HUES6 (cell line): ENCODE data around the gene KIR2DL1.
"Not testable (repeated sequence)": the region's sequence is repeated elsewhere in the genome, so short reads cannot be mapped to it uniquely, and the experiment has no call there.

Source experiments
- H3K27ac ChIP-seq: 2 replicates; pipeline ENCODE4 v1.7.0; 2013; ENCODE audit warnings: low read depth, mild to moderate bottlenecking, low read length, inconsistent platforms
- H3K27me3 ChIP-seq: 2 replicates; pipeline ENCODE4 v1.6.1; 2013; ENCODE audit warnings: low read length; ENCODE audit not compliant: control insufficient read depth, insufficient read depth
- H3K36me3 ChIP-seq: 2 replicates; pipeline ENCODE4 v1.6.1; 2013; ENCODE audit warnings: low read length; ENCODE audit not compliant: control insufficient read depth, insufficient read depth
- H3K4me1 ChIP-seq: 2 replicates; pipeline ENCODE4 v1.6.1; 2013; ENCODE audit warnings: low read length; ENCODE audit not compliant: control insufficient read depth, insufficient read depth
- H3K4me3 ChIP-seq: 2 replicates; pipeline ENCODE4 v1.5.1; 2013; ENCODE audit warnings: low read depth, low read length
- H3K9ac ChIP-seq: one replicate; pipeline ENCODE4 v1.6.1; 2013; ENCODE audit warnings: mild to moderate bottlenecking, low read length
- H3K9me3 ChIP-seq: 2 replicates; pipeline ENCODE4 v1.6.1; 2013; ENCODE audit warnings: low read depth, low read length; ENCODE audit not compliant: control insufficient read depth, insufficient read depth

KIR2DL1 gene

DNA sequence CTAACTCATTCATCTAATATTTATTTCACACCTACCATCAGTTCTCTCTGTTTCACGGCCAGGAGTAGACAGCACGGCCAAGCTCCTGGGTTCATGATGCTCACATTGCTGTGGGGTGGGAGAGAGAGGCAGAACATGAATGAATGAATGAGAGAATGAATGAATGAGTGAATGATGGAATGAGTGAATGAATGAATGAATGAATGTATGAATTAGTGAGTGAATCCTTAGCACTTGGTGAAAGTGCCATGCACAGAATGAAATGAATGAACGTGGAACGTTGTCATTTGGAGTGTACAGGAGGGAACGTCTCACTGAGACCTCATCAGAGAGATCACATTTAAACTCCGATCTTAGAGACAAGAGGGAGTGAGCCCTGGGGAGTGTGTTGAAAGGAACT lies 21.9 kb downstream of the KIR2DL1 start:
- Histone ChIP-seq H3K4me1 (no peaks in the 10 kb centered on the region), H3K27me3 (peaks cover 39% of the 10 kb centered on the region; the same call in 1 of the 2 replicates), H3K4me3 (no peak overlapping the region), H3K36me3 (no peaks in the 10 kb centered on the region), H3K9ac (no peak overlapping the region), H3K27ac (no peak overlapping the region), H3K9me3 (peaks cover 58% of the 10 kb centered on the region; the same call in 1 of the 2 replicates)

DNA sequence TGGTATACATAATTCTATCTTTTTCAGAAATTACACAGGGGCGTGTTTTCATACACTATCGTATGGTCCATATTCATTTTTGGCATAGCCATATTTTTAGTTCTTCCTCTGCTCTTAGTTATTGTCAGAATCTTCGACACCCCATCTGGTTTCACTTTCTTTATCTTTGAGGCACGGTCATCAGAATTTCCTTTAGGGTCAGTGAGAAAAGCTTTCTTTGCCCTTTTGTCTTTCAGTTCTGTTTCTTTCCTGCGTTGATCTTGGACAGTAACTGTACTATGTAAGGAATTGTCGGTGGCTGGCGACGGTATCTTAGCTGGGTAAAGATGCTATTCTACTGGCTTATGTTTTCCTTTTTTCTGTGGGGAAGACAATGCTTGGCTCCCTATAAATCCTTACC lies 23.2 kb downstream of the KIR2DL1 start:
- no peak overlapping the region for H3K4me3 ChIP-seq
- H3K9me3 ChIP-seq, result peaks cover 59% of the 10 kb centered on the region; the same call in 1 of the 2 replicates
- no peaks in the 10 kb centered on the region for H3K4me1 ChIP-seq
- no peak overlapping the region for H3K9ac ChIP-seq
- H3K36me3 ChIP-seq, result no peaks in the 10 kb centered on the region
- H3K27me3 ChIP-seq, result peaks cover 47% of the 10 kb centered on the region; the same call in 1 of the 2 replicates
- H3K27ac ChIP-seq, result no peak overlapping the region

DNA sequence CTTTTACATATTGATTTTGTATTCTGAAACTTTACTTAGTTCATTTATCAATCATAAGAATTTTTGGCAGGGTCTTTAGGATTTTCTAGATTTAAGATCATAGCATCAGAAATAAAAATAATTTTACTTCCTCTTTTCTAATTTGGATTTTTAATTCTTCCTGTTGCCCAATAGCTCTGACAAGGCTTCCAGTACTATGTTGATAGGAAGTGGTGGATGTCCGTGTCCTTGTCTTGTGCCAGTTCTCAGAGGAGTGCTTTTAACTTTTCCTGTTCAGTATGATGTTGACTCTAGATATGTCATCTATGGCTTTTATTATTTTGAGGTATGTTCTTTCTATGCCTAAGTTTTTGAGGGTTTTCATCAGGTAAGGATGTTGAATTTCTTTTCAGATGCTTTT lies 26.2 kb downstream of the KIR2DL1 start:
- H3K27me3 ChIP-seq, result peaks cover 42% of the 10 kb centered on the region; the same call in 1 of the 2 replicates
- H3K36me3 ChIP-seq, result no peaks in the 10 kb centered on the region
- no peak overlapping the region for H3K27ac ChIP-seq
- H3K4me3 ChIP-seq, result no peak overlapping the region
- H3K4me1 ChIP-seq, result no peaks in the 10 kb centered on the region
- H3K9ac ChIP-seq, result no peak overlapping the region
- peaks cover 50% of the 10 kb centered on the region; the same call in 1 of the 2 replicates for H3K9me3 ChIP-seq

GRCh38 chr19:54803410-54803809 lies 33.8 kb downstream of the KIR2DL1 start, which contains the start of gene KIR2DL4:
TSS of gene KIR2DL4 (plus strand) at chr19:54803610. CDS start at chr19:54803652, 42 bp downstream.
- Histone ChIP-seq H3K27me3 (peaks cover 15% of the 10 kb centered on the region; the same call in 1 of the 2 replicates), H3K4me1 (no peaks in the 10 kb centered on the region), H3K36me3 (no peaks in the 10 kb centered on the region), H3K9me3 (peaks cover 59% of the 10 kb centered on the region; the same call in 1 of the 2 replicates), H3K4me3 (no peak within 1 kb of the TSS), H3K9ac (no peak within 1 kb of the TSS), H3K27ac (no peak within 1 kb of the TSS)

DNA sequence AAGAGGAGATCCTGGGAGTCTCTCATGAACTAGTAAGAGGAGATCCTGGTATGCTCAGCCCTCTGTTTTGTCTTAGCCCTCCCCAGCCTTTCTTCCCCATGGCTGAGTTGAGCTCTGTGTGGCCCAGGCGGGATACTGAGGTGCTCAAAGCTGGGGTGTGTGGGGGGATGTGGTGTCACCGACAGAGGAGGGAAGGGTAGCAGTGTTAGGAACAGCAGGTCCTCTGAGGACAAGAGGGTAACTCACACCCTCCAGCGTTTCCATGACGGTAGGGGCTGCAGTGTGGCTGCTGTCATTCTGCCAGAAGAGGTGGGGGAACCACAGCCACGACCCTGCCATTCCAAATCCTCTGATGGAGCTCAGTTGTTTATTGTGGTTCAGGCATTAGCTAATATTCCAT lies 34.5 kb downstream of the KIR2DL1 start:
- H3K27me3 ChIP-seq, result peaks cover 17% of the 10 kb centered on the region; the same call in 1 of the 2 replicates
- H3K4me1 ChIP-seq, result no peaks in the 10 kb centered on the region
- no peak overlapping the region for H3K9ac ChIP-seq
- H3K4me3 ChIP-seq, result no peak overlapping the region
- no peak overlapping the region for H3K27ac ChIP-seq
- H3K9me3 ChIP-seq, result peaks cover 62% of the 10 kb centered on the region; the same call in 1 of the 2 replicates
- H3K36me3 ChIP-seq, result no peaks in the 10 kb centered on the region

GRCh38 chr19:54804571-54804970 lies 35.0 kb downstream of the KIR2DL1 start:
- Histone ChIP-seq H3K27ac (no peak overlapping the region), H3K9me3 (peaks cover 63% of the 10 kb centered on the region; the same call in 1 of the 2 replicates), H3K36me3 (no peaks in the 10 kb centered on the region), H3K9ac (no peak overlapping the region), H3K27me3 (peaks cover 20% of the 10 kb centered on the region; the same call in 1 of the 2 replicates), H3K4me1 (no peaks in the 10 kb centered on the region), H3K4me3 (no peak overlapping the region)

DNA sequence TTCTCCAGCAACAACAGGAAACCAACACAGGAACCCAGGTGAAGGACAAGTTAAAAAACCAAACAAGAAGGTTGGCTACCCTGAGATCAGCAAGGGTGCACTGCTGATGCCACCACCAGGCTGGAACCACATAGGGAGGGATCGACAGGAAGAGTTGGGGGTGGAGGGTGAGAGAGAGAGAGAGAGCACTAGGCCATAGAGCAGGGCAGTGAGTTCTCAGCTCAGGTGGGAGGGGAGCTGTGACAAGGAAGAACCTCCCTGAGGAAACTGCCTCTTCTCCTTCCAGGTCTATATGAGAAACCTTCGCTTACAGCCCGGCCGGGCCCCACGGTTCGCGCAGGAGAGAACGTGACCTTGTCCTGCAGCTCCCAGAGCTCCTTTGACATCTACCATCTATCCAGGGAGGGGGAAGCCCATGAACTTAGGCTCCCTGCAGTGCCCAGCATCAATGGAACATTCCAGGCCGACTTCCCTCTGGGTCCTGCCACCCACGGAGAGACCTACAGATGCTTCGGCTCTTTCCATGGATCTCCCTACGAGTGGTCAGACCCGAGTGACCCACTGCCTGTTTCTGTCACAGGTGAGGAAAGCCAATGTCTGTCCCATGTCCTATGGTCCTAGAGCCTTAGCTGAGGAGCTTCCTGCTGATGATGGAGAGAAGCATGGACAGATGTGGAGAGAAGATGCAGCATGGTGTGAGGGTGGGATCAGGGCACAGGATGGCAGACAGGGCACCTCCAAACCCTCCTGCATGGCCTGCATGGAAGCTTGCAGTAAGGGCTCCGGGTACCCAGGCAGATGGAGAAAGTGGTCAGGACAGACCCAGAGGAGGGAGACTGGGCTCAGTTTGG lies 36.3 kb downstream of the KIR2DL1 start:
- Histone ChIP-seq H3K27ac (no peak overlapping the region), H3K4me1 (no peaks in the 10 kb centered on the region), H3K9ac (no peak overlapping the region), H3K36me3 (no peaks in the 10 kb centered on the region), H3K27me3 (peaks cover 20% of the 10 kb centered on the region; the same call in 1 of the 2 replicates), H3K9me3 (peaks cover 67% of the 10 kb centered on the region; the same call in 1 of the 2 replicates), H3K4me3 (no peak overlapping the region)

- H3K4me3 ChIP-seq, result no peak overlapping the region
- H3K27ac ChIP-seq, result no peak overlapping the region
- H3K4me1 ChIP-seq, result no peaks in the 10 kb centered on the region
- H3K27me3 ChIP-seq, result peaks cover 20% of the 10 kb centered on the region; the same call in 1 of the 2 replicates
- H3K9me3 ChIP-seq, result peaks cover 64% of the 10 kb centered on the region; the same call in 1 of the 2 replicates
- H3K36me3 ChIP-seq, result no peaks in the 10 kb centered on the region
- no peak overlapping the region for H3K9ac ChIP-seq
These were observed 36.9 kb downstream of the KIR2DL1 start for GRCh38 chr19:54806516-54806838.

GRCh38 chr19:54814571-54814970 lies 45.0 kb downstream of the KIR2DL1 start:
- Histone ChIP-seq H3K9me3 (peaks cover 68% of the 10 kb centered on the region; the same call in 1 of the 2 replicates), H3K27me3 (peaks cover 11% of the 10 kb centered on the region; the same call in 1 of the 2 replicates)
- H3K4me1 ChIP-seq, H3K9ac ChIP-seq, H3K4me3 ChIP-seq, H3K27ac ChIP-seq, H3K36me3 ChIP-seq: not testable (repeated sequence)

- Histone ChIP-seq H3K27me3 (peaks cover 15% of the 10 kb centered on the region; the same call in 1 of the 2 replicates), H3K9me3 (peaks cover 64% of the 10 kb centered on the region; the same call in 1 of the 2 replicates)
- not testable (repeated sequence) for H3K27ac ChIP-seq, H3K4me3 ChIP-seq, H3K36me3 ChIP-seq, H3K9ac ChIP-seq, H3K4me1 ChIP-seq
These were observed 46.7 kb downstream of the KIR2DL1 start, which contains the start of gene KIR3DL1 for GRCh38 chr19:54816251-54816650. TSS of gene KIR3DL1 (plus strand) at chr19:54816468.
